ENCODE results near the gene KANSL1L. TPM values are rescaled to one million over a fixed set of nuclear protein-coding genes. Genes with fewer than 3 reads are reported as not detected.

KANSL1L gene
- total and polyA plus RNA-seq, 2 experiments from 2014 or later: 4.2 to 38.6 TPM

GRCh38 chr2:210054696-210055095 is 116.5 kb downstream of the KANSL1L start:
- 100% methylated on average over 1 of the region's 1 CpG for WGBS (ENCODE audit: low lambda C conversion rate, missing lambda C conversion rate)
- TF ChIP-seq EZH2 (IDR thresholded peaks at IDR 0.05; ENCODE audit: borderline replicate concordance) (no peak), EZH2phosphoT487 (IDR thresholded peaks at IDR 0.05; ENCODE audit: low read depth, severe bottlenecking, unreplicated experiment) (no peak)
- TF ChIP-seq, protein P1, sequence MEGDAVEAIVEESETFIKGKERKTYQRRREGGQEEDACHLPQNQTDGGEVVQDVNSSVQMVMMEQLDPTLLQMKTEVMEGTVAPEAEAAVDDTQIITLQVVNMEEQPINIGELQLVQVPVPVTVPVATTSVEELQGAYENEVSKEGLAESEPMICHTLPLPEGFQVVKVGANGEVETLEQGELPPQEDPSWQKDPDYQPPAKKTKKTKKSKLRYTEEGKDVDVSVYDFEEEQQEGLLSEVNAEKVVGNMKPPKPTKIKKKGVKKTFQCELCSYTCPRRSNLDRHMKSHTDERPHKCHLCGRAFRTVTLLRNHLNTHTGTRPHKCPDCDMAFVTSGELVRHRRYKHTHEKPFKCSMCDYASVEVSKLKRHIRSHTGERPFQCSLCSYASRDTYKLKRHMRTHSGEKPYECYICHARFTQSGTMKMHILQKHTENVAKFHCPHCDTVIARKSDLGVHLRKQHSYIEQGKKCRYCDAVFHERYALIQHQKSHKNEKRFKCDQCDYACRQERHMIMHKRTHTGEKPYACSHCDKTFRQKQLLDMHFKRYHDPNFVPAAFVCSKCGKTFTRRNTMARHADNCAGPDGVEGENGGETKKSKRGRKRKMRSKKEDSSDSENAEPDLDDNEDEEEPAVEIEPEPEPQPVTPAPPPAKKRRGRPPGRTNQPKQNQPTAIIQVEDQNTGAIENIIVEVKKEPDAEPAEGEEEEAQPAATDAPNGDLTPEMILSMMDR (IDR thresholded peaks at IDR 0.05; ENCODE audit: poor library complexity): no peak
- Histone ChIP-seq H3K27ac (no peak overlapping the region), H3K36me3 (replicated peaks; ENCODE audit: insufficient read depth, low read depth) (no peaks in the 10 kb centered on the region), H2AFZ (no peak overlapping the region), H3K9me2 (replicated peaks; ENCODE audit: insufficient read depth) (no peaks in the 10 kb centered on the region), H3K4me1 (ENCODE audit: insufficient read depth) (no peaks in the 10 kb centered on the region), H4K20me1 (ENCODE audit: insufficient read depth, poor library complexity, severe bottlenecking) (no peaks in the 10 kb centered on the region), H3K79me2 (no peaks in the 10 kb centered on the region), H3K4me2 (no peak overlapping the region), H3K27me3 (no peaks in the 10 kb centered on the region), H3K4me3 (no peak overlapping the region), H3K9me3 (ENCODE audit: low read depth) (peaks cover 6% of the 10 kb centered on the region)
- no peak for DNase-seq (ENCODE audit: low spot score)

GRCh38 chr2:210050885-210051284 is 120.3 kb downstream of the KANSL1L start:
- no peak overlapping the region for H3K27ac ChIP-seq
- no peak overlapping the region for H3K4me2 ChIP-seq
- no peaks in the 10 kb centered on the region for H3K79me2 ChIP-seq
- peaks cover 6% of the 10 kb centered on the region for H3K9me3 ChIP-seq (ENCODE audit: low read depth)
- TF ChIP-seq EZH2phosphoT487 (IDR thresholded peaks at IDR 0.05; ENCODE audit: low read depth, severe bottlenecking, unreplicated experiment) (no peak), EZH2 (IDR thresholded peaks at IDR 0.05; ENCODE audit: borderline replicate concordance) (no peak)
- TF ChIP-seq, protein P1 (IDR thresholded peaks at IDR 0.05; ENCODE audit: poor library complexity): no peak
- H3K9me2 ChIP-seq (replicated peaks; ENCODE audit: insufficient read depth): no peaks in the 10 kb centered on the region
- no peak for DNase-seq (ENCODE audit: low spot score)
- H2AFZ ChIP-seq: no peak overlapping the region
- no peak overlapping the region for H3K4me3 ChIP-seq
- H3K4me1 ChIP-seq (ENCODE audit: insufficient read depth): no peaks in the 10 kb centered on the region
- WGBS (ENCODE audit: low lambda C conversion rate, missing lambda C conversion rate): 88% methylated on average over 1 of the region's 1 CpG
- no peaks in the 10 kb centered on the region for H3K36me3 ChIP-seq (replicated peaks; ENCODE audit: insufficient read depth, low read depth)
- no peaks in the 10 kb centered on the region for H4K20me1 ChIP-seq (ENCODE audit: insufficient read depth, poor library complexity, severe bottlenecking)
- no peaks in the 10 kb centered on the region for H3K27me3 ChIP-seq

- TF ChIP-seq EZH2 (IDR thresholded peaks at IDR 0.05; ENCODE audit: borderline replicate concordance) (no peak), EZH2phosphoT487 (IDR thresholded peaks at IDR 0.05; ENCODE audit: low read depth, severe bottlenecking, unreplicated experiment) (no peak)
- TF ChIP-seq, protein P1 (IDR thresholded peaks at IDR 0.05; ENCODE audit: poor library complexity): no peak
- Histone ChIP-seq H3K9me2 (replicated peaks; ENCODE audit: insufficient read depth) (no peaks in the 10 kb centered on the region), H2AFZ (no peak overlapping the region), H3K4me2 (no peak overlapping the region), H3K36me3 (replicated peaks; ENCODE audit: insufficient read depth, low read depth) (no peaks in the 10 kb centered on the region), H4K20me1 (ENCODE audit: insufficient read depth, poor library complexity, severe bottlenecking) (no peaks in the 10 kb centered on the region), H3K27me3 (no peaks in the 10 kb centered on the region), H3K4me1 (ENCODE audit: insufficient read depth) (no peaks in the 10 kb centered on the region), H3K27ac (no peak overlapping the region), H3K4me3 (no peak overlapping the region), H3K79me2 (no peaks in the 10 kb centered on the region), H3K9me3 (ENCODE audit: low read depth) (peaks cover 6% of the 10 kb centered on the region)
- no peak for DNase-seq (ENCODE audit: low spot score)
- WGBS (ENCODE audit: low lambda C conversion rate, missing lambda C conversion rate): 96% methylated on average over 1 of the region's 1 CpG
Measured at GRCh38 chr2:210049831-210050230, 121.4 kb downstream of the KANSL1L start.
